Activated T-cell treated with anti-CD3 and anti-CD28 coated beads, Interleukin-2, amount 50 U/mL, for 24 hours (primary cell): ENCODE measurements around the gene NPY2R.

Experiments
- DNase-seq: peaks from one replicate; pipeline ENCODE4 v3.0.0-alpha.2; 2020
- H3K27ac Mint-ChIP-seq: 2 replicates; pipeline ENCODE4 v1.8.0; 2020; ENCODE audit warnings: mild to moderate bottlenecking, mixed read lengths
- H3K27me3 Mint-ChIP-seq: 2 replicates; pipeline ENCODE4 v1.8.0; 2020; ENCODE audit warnings: mixed read lengths
- H3K36me3 Mint-ChIP-seq: 2 replicates; pipeline ENCODE4 v1.8.0; 2020; ENCODE audit warnings: low read depth, mixed read lengths
- H3K4me1 Mint-ChIP-seq: 2 replicates; pipeline ENCODE4 v1.8.0; 2020; ENCODE audit warnings: low read depth, mixed read lengths
- H3K4me3 Mint-ChIP-seq: 2 replicates; pipeline ENCODE4 v1.8.0; 2020; ENCODE audit warnings: mild to moderate bottlenecking, moderate library complexity, mixed read lengths
- H3K9me3 Mint-ChIP-seq: 2 replicates; pipeline ENCODE4 v1.8.0; 2020; ENCODE audit warnings: mixed read lengths

NPY2R gene

DNA sequence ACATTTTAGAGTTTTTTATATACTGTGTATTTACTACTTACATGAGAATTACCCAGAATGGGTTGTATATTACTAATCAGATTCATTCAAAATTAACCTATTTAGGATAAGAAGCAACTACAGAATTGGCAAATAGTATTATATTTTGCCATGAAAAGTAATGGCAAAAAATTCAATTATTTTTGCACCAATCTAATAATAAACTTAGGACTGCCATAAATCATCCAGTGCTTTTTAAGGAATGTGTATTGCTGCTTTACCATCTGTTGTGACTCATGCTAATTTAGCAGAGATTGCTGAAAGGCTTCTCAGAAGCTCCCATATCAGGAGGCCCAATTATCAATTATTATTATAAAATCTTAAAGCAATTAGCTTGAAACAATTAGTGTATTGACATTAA lies 24.0 kb downstream of the NPY2R start:
- H3K4me1 Mint-ChIP-seq: no peaks in the 10 kb centered on the region
- no peaks in the 10 kb centered on the region for H3K9me3 Mint-ChIP-seq
- no peak overlapping the region for H3K4me3 Mint-ChIP-seq
- no peak for DNase-seq
- no peaks in the 10 kb centered on the region for H3K36me3 Mint-ChIP-seq
- H3K27ac Mint-ChIP-seq: no peak overlapping the region
- no peaks in the 10 kb centered on the region for H3K27me3 Mint-ChIP-seq

GRCh38 chr4:155234206-155234605 lies 25.8 kb downstream of the NPY2R start:
- H3K27me3 Mint-ChIP-seq: no peaks in the 10 kb centered on the region
- DNase-seq: no peak
- H3K36me3 Mint-ChIP-seq: no peaks in the 10 kb centered on the region
- no peak overlapping the region for H3K27ac Mint-ChIP-seq
- no peak overlapping the region for H3K4me3 Mint-ChIP-seq
- no peaks in the 10 kb centered on the region for H3K9me3 Mint-ChIP-seq
- no peaks in the 10 kb centered on the region for H3K4me1 Mint-ChIP-seq

DNA sequence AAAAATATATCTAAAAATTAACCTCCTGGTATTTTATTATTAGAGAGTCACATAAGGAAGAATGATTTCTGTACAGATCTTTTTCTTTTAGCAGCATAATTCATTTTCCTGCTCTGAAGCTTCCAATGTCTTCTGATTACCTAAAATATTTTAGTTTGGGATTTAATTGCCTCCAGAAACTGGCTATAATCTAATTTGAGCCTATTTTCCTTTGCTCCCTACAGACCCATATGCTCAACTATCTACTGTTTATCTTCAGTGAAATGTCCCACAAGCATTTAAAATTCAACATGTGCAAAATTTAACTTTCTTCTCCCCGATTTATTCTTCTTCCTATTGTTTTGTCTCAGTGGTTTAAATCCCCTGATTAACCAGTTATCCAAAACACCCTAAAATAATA lies 29.1 kb downstream of the NPY2R start:
- H3K9me3 Mint-ChIP-seq: no peaks in the 10 kb centered on the region
- H3K4me1 Mint-ChIP-seq: no peaks in the 10 kb centered on the region

GRCh38 chr4:155241225-155241624 lies 32.8 kb downstream of the NPY2R start:
- Mint-ChIP-seq H3K4me3 (no peak overlapping the region), H3K4me1 (no peaks in the 10 kb centered on the region), H3K9me3 (no peaks in the 10 kb centered on the region), H3K27ac (no peak overlapping the region), H3K27me3 (peaks cover 3% of the 10 kb centered on the region), H3K36me3 (no peaks in the 10 kb centered on the region)
- DNase-seq: no peak

More for the DNA sequence above, 29.1 kb downstream of the NPY2R start:
- no peaks in the 10 kb centered on the region for H3K36me3 Mint-ChIP-seq
- H3K27me3 Mint-ChIP-seq: no peaks in the 10 kb centered on the region
- no peak overlapping the region for H3K4me3 Mint-ChIP-seq
- no peak for DNase-seq
- H3K27ac Mint-ChIP-seq: no peak overlapping the region

GRCh38 chr4:155241664-155242063 lies 33.2 kb downstream of the NPY2R start:
- peaks cover 7% of the 10 kb centered on the region for H3K27me3 Mint-ChIP-seq
- no peak for DNase-seq
- no peaks in the 10 kb centered on the region for H3K9me3 Mint-ChIP-seq
- no peaks in the 10 kb centered on the region for H3K36me3 Mint-ChIP-seq
- no peaks in the 10 kb centered on the region for H3K4me1 Mint-ChIP-seq
- H3K27ac Mint-ChIP-seq: no peak overlapping the region
- H3K4me3 Mint-ChIP-seq: no peak overlapping the region

- H3K27ac Mint-ChIP-seq: no peak overlapping the region
- DNase-seq: no peak
- H3K27me3 Mint-ChIP-seq: peaks cover 9% of the 10 kb centered on the region
- H3K36me3 Mint-ChIP-seq: no peaks in the 10 kb centered on the region
- H3K4me1 Mint-ChIP-seq: no peaks in the 10 kb centered on the region
- no peak overlapping the region for H3K4me3 Mint-ChIP-seq
- H3K9me3 Mint-ChIP-seq: no peaks in the 10 kb centered on the region
Observed at GRCh38 chr4:155245105-155245504, 36.7 kb downstream of the NPY2R start.

DNA sequence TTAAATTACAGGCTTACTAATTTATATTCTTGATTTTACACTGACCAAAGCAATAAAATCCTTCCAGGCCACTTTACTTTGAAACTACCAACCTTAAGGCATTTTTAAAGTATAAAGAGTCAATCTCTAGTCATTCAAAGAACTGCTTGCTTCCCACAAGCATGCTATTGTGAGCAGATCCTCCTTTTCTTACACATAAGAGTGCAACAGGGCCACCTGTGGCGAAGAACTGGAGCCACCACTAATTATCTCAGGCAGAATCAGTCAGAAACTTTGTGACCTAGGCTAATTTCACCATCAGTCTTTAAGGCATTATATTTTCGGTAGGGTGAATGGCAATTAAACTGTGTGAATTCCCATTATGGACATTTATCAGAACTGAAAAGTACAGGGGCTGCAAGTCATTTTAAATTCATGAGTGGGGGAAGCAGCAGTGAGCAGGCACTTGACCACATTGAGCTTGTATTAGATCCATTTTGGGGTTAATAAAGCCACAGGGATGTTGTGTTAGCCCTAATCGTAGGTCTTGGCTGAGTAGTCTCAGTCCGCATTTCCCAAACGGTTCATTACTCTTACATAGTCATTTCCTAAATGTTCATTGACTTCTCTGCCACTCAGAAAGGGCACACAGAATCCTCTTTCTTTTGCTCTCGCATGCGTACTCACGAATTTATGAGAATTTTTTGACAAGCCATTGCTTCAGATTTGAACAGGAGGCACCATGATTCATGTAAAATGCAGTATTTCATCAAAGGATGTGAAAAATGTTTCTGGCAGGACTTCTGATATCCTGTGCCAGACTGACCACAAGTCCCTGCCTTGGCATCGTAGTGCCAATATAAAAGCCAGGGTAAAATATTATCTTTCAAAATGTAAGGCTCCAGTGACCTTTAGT lies 39.8 kb downstream of the NPY2R start:
- peaks cover 9% of the 10 kb centered on the region for H3K27me3 Mint-ChIP-seq
- no peaks in the 10 kb centered on the region for H3K36me3 Mint-ChIP-seq
- H3K9me3 Mint-ChIP-seq: no peaks in the 10 kb centered on the region
- no peak overlapping the region for H3K4me3 Mint-ChIP-seq
- no peak for DNase-seq
- no peaks in the 10 kb centered on the region for H3K4me1 Mint-ChIP-seq
- no peak overlapping the region for H3K27ac Mint-ChIP-seq

DNA sequence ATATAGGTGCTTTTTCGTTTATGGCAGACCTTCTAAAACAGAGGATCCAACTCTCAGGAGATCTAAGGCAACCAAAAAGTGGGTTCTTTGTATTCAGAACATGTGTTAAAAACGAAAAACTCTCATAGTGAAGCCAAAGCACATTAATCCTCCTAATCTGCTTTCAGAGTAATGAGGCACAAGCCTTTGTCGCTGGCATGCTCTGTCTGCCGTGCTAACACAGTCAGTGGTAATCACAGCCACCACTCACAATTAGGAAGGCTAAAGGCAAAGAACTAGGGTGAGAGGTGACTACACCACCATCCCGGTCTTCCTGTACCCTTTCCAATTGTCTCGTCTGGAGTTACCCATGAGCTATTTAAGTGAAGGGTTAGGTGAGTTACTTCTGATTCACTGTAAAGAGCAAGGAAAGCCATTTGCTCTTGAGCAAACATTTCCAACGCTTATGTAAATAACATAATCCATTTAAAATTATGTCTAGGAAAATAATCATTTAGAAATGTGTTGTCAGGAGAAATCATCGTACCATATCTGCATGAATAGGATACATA lies 40.7 kb downstream of the NPY2R start:
- DNase-seq: no peak
- Mint-ChIP-seq H3K27ac (no peak overlapping the region), H3K9me3 (no peaks in the 10 kb centered on the region), H3K4me1 (no peaks in the 10 kb centered on the region), H3K27me3 (peaks cover 8% of the 10 kb centered on the region), H3K36me3 (no peaks in the 10 kb centered on the region), H3K4me3 (no peak overlapping the region)

GRCh38 chr4:155252327-155252726 lies 43.9 kb downstream of the NPY2R start:
- Mint-ChIP-seq H3K4me1 (no peaks in the 10 kb centered on the region), H3K9me3 (no peaks in the 10 kb centered on the region), H3K36me3 (no peaks in the 10 kb centered on the region), H3K27ac (no peak overlapping the region), H3K4me3 (no peak overlapping the region), H3K27me3 (no peaks in the 10 kb centered on the region)
- DNase-seq: no peak

DNA sequence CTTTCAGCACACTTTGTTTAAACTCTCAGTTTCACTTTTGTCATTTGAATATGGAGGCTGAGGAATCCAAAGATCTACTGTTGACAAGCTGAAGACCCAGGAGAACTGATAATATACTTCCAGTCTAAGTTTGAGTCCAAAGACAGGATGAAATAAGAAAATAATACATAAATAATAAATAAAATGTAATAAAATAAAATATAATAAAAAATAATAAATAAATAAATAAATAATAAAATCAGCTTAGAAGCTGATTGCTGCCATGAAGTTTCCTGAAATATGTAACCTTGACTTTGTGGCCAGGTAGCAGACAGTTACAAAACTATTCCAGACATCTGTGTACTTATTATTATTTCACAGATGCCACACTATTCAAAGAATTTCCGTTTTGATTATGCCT lies 55.0 kb downstream of the NPY2R start:
- Mint-ChIP-seq H3K27me3 (no peaks in the 10 kb centered on the region), H3K9me3 (peaks cover 4% of the 10 kb centered on the region), H3K4me1 (no peaks in the 10 kb centered on the region), H3K36me3 (no peaks in the 10 kb centered on the region), H3K27ac (no peak overlapping the region), H3K4me3 (no peak overlapping the region)
- no peak for DNase-seq

DNA sequence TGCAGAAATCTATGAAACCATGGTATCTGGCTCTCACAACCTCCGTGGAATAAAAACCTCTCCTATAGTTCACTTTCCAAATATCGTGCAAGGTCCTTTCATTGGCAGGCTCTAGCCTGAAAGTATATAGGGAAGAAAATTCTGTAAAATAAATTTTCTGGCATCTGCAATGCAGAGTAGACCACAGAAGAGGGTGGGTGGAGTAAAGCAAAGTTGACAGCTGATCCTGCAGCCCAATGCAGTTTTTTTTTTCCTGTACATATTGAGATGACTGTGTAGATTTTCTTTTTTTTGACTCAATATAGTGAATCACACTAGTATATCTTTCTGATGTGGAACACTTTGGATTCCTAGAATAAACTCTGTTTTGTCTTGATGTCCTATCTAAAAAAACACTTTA lies 56.7 kb downstream of the NPY2R start:
- H3K4me3 Mint-ChIP-seq: no peak overlapping the region
- peaks cover 4% of the 10 kb centered on the region for H3K9me3 Mint-ChIP-seq
- H3K27ac Mint-ChIP-seq: no peak overlapping the region

More for the DNA sequence above, 56.7 kb downstream of the NPY2R start:
- no peaks in the 10 kb centered on the region for H3K36me3 Mint-ChIP-seq
- DNase-seq: no peak
- H3K27me3 Mint-ChIP-seq: no peaks in the 10 kb centered on the region
- no peaks in the 10 kb centered on the region for H3K4me1 Mint-ChIP-seq
